CD4-positive, alpha-beta T cell treated with Interleukin-17A for 1 hour (primary cell): ENCODE results near the gene GPSM3.

Experiments
- DNase-seq: peaks from one replicate; pipeline ENCODE4 v3.0.0-alpha.2; 2020

The GPSM3 gene

DNA sequence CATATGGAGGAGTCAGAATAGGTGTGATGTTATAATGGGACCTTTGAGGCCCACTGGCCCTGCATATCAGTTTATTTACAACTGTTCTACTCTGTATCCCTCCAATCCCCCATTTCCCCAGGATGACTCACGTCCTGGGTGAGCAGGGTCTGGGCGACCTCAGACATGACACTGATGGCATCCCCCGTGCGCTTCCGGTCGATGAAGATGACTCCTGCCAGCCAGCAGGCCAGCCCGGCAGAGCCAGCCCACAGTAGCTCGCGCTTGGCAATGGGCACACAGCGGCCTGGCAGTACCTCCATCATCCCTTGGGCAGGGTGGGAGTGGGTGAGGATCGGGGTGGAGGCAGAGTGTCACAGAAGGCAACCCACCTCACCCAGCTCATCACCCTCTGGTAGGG, 22.1 kb downstream of the GPSM3 start:
- no peak for DNase-seq

DNA sequence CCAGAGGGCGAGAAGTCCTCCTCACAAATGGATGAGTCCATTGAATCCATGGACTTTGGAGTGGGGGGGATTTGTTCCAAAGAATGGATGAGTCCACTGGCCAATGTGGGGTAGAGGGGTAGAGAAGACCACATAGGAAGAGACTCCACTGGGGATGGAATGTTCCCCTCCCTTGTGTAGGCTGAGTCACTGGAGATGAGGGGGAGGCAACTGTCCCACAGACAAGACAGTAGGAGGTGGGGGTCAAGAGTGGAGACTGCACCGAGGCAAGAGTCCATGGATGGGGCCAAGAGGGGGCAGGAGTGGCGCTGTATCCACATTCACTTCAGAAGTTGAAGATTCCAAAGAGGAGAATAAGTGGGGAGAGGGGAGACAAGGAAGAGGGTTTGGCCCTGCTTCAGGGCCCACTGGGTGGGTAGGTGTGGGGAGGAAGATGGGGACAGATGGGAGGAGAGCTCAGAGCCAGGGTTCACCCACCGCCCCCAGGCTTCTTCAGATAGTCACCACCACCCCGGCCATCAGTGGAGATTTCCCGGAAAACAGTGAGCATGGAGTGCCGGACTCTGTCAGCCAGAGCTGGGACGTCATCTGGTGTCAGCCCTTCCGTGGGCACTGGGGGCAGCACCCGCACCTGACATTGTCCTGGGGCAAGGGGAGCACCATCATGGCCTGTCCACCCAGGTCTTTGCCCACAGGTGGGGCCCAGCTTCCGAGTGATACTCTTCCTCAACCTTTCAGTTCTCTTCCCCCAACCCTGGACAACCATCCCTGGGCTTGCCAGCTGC, 23.4 kb downstream of the GPSM3 start:
- no peak for DNase-seq

DNA sequence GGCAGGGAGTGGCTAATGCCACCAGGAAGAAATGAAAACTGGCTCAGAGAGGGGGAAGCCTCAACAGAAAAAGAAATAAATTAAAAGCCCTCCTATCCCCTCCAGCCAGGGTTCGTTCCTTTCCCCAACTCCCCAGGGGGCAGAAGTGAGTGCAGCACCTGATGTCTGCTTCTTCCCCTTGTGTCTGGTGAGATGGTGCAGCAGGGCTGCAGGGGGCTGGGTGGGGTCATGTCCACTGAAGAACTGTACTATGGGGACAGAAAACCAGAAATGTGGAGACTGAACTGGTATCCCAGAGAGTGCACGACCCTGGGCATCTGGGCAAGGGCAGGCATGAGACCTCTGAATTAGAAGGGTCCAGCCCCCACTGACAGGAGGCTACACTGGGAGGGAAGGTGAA, 24.1 kb downstream of the GPSM3 start:
- DNase-seq: no peak

DNA sequence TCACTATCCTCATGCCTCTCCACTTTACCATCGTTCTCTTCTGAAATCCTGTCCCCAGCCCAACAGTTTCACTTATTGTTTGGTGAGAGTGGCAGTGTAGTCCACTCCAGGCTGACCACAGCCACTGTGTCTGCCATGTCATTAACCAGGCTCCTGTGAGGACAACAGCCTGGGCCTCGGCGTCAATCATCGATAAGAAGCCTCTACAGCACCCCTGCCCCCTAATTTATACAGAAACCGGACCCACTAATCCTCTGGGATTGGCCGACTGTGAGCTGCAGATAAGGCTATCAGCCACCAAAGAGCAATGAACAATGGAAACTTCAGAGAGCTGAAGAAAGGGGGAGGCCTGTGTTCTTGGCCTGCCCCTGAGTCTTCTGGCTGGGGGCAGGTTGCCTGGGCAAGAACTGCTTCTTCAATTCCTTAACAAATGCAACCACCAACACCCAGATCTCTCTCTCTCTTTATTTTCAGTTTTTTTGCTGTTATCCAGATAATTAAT, 24.6 kb downstream of the GPSM3 start:
- DNase-seq: no peak

DNA sequence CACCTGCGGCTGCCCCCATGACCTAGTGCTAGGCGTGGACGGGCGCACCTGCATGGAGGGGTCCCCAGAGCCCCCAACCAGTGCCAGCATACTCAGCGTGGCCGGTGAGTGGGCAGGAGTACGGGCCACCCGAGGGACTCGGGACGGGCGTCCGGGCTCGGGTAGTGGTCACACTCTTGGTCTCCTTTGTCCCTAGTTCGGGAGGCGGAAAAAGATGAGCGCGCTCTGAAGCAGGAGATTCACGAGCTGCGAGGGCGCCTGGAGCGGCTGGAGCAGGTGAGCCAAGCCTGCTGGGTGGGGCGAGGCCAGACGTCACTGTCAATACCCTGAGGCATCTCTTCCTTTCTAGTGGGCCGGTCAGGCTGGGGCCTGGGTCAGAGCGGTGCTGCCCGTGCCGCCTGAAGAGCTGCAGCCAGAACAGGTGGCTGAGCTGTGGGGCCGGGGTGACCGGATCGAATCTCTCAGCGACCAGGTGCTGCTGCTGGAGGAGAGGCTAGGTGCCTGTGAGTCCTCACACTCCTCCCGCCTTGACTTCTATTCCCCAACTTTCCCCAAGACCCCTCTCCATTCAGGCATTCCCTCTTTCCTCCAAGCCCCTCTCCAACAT, 25.2 kb downstream of the GPSM3 start:
- no peak for DNase-seq

DNA sequence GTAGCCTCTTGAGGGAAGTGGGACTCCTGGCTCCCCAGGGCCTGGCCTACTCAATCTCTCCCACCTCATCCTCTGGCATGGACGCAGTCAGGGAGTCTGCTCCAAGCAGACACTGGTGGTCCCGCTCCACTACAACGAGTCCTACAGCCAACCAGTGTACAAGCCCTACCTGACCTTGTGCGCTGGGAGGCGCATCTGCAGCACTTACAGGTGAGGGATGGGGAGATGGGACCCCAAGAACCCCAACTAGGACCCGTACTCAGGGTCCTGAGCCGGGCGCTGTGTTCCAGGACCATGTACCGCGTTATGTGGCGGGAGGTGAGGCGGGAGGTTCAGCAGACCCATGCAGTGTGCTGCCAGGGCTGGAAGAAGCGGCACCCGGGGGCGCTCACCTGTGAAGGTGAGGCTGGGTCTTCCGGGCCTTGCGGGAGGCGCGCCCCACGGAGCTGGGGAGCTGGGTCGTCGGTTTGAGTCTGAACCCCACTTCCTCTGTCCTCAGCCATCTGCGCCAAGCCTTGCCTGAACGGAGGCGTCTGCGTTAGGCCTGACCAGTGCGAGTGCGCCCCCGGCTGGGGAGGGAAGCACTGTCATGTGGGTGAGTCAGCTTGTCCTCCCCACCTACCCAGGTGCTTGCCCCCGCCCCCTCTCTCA, 25.9 kb downstream of the GPSM3 start:
- no peak for DNase-seq

DNA sequence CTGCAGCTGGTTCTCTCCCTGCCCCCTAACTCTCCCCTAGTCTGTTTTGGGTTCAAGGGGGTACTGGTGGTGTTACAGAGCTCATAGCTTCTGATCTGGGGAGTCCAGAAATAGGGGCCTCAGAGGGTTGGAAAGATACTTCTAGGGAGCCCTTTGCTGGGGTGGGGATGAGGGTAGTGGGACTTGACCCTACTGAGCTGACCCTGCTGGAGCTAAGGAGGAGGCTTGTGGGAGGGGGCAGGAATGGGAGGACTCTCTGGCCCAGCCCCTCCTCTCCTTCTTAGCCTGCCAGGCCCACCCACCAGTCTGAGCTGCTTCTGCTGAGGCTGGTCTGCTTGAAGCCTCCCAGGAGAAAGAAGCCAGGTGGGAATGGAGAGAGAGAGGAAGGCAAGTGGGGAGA, 28.1 kb downstream of the GPSM3 start, which contains the start of gene EGFL8:
Gene EGFL8 (plus strand): TSS at position 301 of the 400 bp plus-strand sequence. CDS start 1,571 bp downstream, outside the sequence.
- DNase-seq: no peak

DNA sequence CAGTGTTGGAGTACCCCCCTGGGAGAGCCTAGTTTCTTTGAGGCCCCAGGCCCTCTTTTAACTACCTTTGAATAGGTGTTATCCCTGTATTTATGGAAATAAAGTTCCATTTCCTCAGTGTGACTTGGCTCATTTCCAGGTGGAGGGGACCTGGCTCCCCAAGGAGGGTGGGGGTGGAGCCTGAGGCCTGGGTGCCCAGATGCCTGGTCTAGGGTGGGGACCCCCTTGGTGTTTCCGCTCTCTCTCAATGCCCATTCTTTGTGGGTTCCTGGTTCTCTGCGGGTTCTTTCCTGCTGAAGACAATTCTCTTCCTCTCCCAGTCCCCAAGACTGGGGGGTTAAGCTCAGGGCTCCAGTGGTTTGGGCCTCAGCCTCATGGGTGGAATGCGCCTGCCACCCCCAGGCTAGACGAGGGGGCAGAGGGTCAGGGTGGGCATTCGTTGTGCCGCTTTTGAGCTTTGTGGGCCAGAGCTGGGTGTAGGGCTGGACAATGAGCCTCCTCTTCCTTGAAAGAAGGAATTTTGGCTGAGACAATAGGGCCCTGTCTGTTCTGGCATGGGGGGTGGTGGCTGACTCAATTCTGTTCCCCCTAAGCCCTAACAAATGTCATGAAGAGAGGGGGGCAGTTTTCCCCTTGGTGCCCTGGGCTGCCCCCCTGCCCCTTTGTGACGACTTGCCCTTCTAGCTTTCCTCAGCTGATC, 28.7 kb downstream of the GPSM3 start:
- DNase-seq: no peak

DNA sequence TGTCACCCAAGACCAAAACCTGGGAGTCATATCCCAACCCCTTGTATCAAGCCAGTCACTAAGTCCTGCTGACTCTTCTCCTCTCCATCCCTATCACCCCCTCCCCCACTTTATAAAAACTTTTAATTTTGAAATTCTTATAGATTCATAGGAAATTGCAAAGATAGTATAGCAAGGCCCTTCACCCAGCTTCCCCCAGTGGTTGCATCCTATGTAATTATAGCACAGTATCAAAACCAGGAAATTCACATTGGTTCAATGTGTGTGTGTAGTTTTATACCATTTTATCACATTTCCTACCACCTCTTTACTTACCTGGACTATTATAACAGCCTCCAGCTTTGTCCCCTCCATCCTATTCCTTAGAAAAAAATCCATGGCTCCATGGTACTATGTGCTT, 34.4 kb downstream of the GPSM3 start:
- DNase-seq: no peak

DNA sequence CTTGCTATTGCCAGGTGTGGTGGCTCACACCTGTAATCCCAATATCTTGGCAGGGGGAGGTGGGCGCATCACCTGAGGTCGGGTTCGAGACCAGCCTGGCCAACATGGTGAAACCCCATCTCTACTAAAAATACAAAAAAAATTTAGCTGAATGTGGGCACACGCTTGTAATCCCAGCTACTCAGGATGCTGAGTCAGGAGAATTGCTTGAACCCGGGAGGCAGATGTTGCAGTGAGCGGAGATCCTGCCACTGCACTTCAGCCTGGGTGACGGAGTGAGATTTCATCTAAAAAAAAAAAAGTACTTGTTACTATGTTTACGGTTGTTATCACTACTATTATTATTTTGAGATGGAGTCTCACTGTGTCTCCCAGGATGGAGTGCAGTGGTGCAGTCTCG, 35.6 kb downstream of the GPSM3 start:
- no peak for DNase-seq

DNA sequence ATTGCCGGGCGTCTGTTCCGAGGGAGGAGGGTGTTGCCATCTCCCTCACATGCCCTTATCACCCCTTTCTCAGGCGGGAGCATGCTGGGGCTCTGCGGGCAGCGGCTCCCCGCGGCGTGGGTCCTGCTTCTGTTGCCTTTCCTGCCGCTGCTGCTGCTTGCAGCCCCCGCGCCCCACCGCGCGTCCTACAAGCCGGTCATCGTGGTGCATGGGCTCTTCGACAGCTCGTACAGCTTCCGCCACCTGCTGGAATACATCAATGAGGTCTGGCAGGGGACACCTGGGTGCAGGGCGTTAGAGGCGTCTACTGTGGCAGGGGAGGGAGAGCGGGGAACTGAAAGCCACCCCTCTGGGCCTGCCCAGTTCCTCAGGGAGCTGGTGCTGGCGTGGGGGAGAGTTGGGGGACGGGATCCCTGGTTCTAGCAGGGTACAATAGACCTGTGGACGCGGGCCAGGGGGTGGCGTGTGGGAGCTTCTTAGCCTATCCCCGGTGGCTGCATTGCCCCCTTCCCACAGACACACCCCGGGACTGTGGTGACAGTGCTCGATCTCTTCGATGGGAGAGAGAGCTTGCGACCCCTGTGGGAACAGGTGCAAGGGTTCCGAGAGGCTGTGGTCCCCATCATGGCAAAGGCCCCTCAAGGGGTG, 37.8 kb downstream of the GPSM3 start:
- peak; percentile 79 for DNase-seq

DNA sequence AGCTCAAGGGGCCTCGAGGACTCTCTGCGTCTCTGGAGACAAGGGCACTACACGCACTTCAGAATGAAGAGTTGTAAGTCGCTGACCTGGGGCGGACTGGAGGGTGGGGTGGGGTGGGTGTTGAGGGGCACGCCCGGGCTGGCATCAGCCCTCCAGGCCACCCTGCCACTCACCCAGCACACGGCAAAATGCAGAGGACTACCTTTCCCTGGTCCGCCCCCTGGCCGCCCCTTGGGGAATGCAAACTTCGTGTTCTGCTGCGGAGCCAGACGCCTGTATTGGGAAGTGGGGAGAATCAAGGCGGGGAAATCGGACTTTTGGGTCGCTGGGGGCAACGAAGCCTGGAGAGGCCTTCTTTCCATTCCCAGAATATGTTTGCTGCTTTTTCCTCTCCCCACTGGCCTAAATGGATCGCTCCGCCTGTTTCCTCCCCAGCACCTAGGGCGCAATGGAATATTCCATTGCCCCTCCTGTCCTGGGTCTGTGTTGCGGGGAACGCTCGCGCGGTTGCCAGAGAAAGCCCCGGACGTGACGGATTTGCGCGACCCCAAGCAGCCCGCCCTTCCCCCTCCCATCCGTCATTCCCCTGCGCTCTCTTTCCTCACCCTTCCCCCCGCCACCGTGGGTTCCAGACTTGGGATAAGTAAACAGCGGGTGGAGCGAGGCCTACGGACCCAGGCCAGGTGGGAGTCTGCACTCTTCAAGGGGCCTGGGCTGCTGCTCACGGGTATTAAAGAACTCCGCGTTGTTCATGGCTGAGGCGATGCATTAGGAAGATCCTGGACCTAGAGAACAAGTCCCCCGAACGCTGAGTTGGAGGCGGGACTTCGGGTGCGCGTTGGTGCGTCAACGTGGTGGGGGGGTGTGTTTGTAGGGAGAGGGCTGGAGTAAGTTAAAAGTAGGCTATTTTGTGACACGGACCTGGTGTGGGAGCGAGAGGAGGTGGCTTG, 38.6 kb downstream of the GPSM3 start, which contains the start of gene PPT2:
Gene PPT2 (plus strand): TSS at position 578 of the 950 bp plus-strand sequence. CDS start 454 bp downstream, outside the sequence.
- peak; percentile 84 for DNase-seq

DNA sequence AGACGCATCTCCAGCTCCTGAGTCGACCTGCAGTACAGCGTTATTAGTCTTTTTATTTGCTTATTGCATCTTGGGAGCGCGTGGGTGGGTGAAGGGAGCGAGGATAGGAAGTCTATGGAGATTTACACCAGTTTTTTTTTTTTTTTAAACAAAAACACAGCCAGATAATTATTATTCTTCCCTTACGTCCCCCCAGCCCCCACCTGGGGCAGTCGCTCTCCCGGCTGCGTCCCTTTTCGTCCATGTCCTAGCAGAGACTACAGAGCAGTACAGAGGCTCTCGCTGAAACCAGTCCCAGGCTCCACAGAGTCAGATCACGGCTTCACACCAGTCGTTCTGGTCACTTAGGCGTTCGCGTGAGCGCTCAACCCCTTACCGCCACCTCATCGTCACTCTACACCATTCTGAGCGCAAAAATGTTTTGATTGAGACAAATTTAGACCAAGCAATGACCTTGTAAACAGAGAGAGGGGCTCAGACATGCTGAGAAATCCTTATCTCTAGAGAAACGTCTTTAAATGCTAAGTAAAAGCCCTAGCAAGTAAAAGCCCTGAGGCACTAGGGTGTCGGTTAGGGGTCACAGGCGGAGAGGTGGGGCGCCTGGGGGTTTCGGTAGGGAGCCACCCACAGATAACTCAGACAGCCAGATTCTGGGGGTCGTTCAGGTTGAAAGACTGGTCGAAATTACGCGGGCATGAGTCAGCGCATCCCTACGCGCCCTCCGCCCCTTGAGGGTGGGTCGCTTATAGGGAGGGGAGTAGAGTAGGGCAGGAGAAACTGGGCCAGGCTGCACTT, 39.5 kb downstream of the GPSM3 start:
- no peak for DNase-seq

DNA sequence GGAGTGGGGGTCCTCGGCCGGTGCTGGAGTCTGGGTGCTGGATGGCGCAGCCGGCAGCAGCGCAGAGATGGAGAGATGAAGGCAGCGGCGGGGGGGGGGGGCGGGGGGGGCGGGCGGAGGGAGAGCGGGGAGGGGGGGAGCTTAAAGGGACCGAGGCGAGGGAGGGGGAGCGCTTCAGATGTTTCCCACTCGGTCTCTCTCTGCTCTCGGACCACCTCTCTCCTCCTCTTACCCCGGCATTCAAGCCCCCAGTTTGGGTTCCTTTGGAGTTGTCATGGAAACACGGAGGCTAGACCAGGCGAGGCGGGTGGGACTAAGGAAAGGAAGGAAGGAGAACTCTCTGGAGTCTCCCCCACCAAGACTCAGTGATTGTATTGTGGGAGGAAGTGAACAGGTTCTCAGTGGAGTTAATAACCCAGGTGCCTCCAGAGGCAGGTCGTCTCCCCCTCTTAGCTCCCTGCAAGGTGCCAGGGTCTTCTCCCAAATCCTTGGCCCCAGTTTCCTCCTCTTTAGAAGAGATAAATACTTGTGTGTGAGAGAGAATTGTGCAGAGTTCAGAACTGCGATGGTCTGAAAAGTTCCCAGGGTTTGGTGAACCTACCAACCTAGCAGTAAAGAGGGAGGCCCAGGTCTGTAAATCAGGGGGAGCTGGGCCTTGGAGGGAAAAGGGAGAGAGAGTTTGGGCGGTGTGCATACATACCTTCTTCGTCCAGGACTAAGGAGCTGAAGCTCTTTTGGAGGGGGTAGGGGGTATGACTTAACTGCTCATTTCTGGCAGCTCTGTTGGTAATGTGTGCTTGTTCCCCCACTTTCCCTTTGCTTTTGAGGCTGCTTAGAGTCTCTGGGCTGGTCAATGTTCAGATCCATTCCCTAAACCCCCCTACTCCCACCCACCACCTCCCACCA, 40.3 kb downstream of the GPSM3 start, which contains the start of gene PRRT1:
Gene PRRT1 (minus strand): TSS at position 77 of the 906 bp plus-strand sequence. CDS start 112 bp downstream, outside the sequence.
- no peak for DNase-seq

DNA sequence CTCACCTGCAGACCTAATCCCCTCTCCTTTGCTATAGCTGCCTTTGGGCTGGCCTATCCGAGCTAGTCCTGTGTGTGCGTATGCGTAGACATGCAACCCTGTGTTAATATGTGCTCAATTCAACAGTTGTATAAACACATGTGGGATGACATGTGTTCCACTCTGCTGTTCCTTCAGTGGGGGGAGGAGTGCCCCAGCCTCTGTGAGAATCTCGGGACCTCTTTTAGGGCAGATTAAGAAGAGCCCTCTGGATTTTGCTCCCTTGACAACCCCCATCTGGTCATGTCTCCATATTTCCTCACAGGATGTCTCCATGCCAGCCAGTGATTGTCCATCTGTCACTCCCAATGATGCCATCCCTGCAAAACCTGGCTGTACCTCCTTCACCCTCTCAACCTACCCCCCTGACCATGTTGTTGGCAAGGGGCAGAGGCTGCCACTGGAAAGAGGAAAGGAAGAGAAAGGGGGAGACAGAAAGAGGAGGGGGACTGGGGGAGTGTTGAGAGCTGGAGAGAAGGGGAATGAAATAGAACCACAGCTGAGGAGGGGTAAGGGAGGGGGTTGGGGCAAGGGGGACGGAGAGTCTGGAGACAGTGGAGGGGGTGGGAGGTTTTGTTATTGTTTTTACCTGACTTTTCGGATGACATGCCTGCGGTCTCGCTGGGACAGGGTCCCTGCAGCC, 41.1 kb downstream of the GPSM3 start:
- DNase-seq: no peak

DNA sequence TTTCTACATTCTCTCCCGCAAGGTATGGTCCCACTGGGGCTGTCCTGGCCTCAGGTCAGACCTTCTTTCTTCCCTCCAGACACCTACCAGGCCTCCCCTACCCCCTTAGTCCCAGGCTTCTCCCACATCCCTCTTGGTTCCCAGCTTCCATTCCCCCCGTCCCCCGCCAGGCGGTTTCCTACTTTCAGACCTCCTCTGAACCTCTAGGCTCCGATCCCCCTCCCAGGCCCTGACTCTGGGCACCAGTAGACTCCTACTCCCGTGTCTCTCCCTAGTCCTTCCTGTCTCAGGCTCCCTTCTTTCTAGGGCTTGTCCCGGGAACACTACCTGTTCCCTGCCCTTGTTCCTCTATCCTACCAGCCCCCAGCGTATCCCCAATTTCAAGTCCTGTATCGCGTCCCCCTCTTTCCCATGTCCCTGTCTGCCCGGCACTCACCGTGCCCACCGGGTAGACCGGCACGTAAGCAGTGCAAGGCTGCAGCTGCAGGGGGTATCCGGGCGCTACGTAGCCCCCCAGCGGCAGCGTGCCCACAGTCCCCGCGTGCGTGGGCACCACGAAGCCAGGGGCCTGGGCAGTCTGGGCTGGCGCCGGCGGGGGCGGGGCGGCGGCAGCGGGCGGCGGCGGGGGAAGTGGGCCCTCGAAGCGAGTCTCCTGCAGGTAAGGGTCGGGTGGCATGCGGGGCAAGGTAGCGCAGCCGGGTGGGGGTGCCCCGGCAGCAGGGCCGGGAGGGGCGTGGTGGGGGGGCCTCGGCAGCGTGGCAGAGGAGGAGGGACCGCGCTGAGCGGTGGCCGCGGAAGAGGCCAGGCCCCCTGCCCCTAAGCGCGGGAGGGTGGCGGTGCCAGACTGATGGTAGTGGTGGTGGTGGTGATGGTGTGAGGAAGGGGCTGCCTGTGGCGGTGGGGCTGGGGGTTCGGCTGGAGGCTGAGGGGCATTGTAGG, 42.2 kb downstream of the GPSM3 start:
- no peak for DNase-seq

DNA sequence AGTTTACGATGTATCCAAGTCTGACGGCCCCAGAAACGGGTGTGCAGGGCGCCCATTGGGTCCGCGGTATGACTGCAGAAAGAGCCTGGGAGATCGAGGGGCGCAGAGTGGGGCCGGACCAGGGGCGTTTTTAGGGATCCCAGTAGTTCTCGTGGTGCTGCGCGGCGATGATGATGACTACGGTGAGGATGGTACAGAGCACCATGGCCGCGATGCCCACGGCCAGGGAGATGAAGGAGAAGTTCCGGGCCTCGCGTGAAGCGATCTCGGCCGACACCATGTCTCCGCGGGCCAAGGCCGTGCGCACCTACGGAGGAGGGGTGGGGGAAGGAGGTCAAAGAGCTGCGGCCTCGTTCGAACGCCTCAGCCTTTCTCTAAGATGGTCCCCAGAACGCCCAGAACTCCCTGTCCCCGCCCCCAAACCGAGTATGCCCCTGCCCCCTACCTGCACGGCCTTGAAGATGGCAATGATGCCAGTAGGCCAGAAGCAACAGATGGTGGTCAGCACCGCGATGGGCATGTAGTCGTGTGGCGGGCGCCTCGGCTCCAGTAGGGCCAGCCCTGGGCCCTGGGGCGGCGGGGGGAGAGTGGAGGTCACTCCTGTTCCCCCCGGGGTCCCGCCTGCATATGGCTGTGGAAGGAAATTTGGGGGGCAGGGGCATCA, 43.2 kb downstream of the GPSM3 start:
- no peak for DNase-seq
